ENCODE data around the gene SP9. TPM values are rescaled to one million over a fixed set of nuclear protein-coding genes. Genes with fewer than 3 reads are reported as not detected.

The SP9 gene
- total and polyA plus RNA-seq, 9 of the 15 experiments (the other 6 are each of a cell fraction or from before 2014, with no cell fraction given), result 0.04 to 0.23 (median 0.11) TPM; not detected in 3

DNA sequence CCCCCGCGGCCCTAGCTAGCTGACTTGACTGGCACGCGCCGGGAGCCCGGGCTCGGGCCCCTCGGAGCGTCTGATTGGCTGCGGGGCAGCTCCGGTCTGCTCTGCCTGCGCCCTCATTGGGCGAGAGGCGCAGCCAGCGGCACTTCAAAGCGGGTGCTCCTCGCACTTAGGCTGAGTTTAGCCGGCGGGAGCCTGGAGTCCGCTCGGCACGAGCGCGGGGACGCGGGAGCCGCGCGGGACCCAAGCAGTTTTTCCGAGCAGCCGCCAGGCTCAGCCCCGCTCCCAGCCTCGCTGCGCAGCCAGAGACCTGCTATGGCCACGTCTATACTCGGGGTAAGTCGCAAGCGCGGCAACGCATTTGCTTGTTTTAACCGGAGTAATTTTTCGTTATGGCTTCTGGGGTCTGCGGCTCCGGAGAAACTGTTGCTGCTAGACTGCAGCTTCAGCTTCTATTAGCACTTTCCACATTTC lies at the start of gene SP9 (continued):
- TF ChIP-seq, protein P1, sequence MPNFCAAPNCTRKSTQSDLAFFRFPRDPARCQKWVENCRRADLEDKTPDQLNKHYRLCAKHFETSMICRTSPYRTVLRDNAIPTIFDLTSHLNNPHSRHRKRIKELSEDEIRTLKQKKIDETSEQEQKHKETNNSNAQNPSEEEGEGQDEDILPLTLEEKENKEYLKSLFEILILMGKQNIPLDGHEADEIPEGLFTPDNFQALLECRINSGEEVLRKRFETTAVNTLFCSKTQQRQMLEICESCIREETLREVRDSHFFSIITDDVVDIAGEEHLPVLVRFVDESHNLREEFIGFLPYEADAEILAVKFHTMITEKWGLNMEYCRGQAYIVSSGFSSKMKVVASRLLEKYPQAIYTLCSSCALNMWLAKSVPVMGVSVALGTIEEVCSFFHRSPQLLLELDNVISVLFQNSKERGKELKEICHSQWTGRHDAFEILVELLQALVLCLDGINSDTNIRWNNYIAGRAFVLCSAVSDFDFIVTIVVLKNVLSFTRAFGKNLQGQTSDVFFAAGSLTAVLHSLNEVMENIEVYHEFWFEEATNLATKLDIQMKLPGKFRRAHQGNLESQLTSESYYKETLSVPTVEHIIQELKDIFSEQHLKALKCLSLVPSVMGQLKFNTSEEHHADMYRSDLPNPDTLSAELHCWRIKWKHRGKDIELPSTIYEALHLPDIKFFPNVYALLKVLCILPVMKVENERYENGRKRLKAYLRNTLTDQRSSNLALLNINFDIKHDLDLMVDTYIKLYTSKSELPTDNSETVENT (CRISPR knock-in tag; IDR thresholded peaks at IDR 0.05), result no peak
- TF ChIP-seq, protein P2, sequence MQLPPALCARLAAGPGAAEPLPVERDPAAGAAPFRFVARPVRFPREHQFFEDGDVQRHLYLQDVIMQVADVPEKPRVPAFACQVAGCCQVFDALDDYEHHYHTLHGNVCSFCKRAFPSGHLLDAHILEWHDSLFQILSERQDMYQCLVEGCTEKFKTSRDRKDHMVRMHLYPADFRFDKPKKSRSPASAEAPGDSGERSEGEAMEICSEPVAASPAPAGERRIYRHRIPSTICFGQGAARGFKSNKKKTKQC (CRISPR knock-in tag; IDR thresholded peaks at IDR 0.05), result peak; percentile 96
- TF ChIP-seq, protein P3, sequence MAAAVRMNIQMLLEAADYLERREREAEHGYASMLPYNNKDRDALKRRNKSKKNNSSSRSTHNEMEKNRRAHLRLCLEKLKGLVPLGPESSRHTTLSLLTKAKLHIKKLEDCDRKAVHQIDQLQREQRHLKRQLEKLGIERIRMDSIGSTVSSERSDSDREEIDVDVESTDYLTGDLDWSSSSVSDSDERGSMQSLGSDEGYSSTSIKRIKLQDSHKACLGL (CRISPR knock-in tag; IDR thresholded peaks at IDR 0.05; ENCODE audit: borderline replicate concordance, poor library complexity, severe bottlenecking), result no peak
- TF ChIP-seq MEF2D (tag; conservative IDR thresholded peaks at IDR 0.05; ENCODE audit: low read depth), result no peak
- no peak for TF ChIP-seq SNIP1 (IDR thresholded peaks at IDR 0.05; ENCODE audit: low read depth)
- TF ChIP-seq, protein P4, sequence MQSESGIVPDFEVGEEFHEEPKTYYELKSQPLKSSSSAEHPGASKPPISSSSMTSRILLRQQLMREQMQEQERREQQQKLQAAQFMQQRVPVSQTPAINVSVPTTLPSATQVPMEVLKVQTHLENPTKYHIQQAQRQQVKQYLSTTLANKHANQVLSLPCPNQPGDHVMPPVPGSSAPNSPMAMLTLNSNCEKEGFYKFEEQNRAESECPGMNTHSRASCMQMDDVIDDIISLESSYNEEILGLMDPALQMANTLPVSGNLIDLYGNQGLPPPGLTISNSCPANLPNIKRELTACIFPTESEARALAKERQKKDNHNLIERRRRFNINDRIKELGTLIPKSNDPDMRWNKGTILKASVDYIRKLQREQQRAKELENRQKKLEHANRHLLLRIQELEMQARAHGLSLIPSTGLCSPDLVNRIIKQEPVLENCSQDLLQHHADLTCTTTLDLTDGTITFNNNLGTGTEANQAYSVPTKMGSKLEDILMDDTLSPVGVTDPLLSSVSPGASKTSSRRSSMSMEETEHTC (IDR thresholded peaks at IDR 0.05), result no peak
- TF ChIP-seq MBD2 (IDR thresholded peaks at IDR 0.05; ENCODE audit: borderline replicate concordance, low read depth), result no peak
- TF ChIP-seq, protein P5, sequence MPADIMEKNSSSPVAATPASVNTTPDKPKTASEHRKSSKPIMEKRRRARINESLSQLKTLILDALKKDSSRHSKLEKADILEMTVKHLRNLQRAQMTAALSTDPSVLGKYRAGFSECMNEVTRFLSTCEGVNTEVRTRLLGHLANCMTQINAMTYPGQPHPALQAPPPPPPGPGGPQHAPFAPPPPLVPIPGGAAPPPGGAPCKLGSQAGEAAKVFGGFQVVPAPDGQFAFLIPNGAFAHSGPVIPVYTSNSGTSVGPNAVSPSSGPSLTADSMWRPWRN (IDR thresholded peaks at IDR 0.05; ENCODE audit: low read depth), result peak; percentile 31; the same call in 1 of the 2 replicates
- no peak for TF ChIP-seq NFE2 (IDR thresholded peaks at IDR 0.05; ENCODE audit: low read depth)
- TF ChIP-seq, protein P6, sequence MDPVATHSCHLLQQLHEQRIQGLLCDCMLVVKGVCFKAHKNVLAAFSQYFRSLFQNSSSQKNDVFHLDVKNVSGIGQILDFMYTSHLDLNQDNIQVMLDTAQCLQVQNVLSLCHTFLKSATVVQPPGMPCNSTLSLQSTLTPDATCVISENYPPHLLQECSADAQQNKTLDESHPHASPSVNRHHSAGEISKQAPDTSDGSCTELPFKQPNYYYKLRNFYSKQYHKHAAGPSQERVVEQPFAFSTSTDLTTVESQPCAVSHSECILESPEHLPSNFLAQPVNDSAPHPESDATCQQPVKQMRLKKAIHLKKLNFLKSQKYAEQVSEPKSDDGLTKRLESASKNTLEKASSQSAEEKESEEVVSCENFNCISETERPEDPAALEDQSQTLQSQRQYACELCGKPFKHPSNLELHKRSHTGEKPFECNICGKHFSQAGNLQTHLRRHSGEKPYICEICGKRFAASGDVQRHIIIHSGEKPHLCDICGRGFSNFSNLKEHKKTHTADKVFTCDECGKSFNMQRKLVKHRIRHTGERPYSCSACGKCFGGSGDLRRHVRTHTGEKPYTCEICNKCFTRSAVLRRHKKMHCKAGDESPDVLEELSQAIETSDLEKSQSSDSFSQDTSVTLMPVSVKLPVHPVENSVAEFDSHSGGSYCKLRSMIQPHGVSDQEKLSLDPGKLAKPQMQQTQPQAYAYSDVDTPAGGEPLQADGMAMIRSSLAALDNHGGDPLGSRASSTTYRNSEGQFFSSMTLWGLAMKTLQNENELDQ (CRISPR knock-in tag; IDR thresholded peaks at IDR 0.05; ENCODE audit: borderline replicate concordance), result peak; percentile 92; the same call in 1 of the 2 replicates
- TF ChIP-seq ZNF124 (CRISPR knock-in tag; IDR thresholded peaks at IDR 0.05), result peak; percentile 87; the same call in 1 of the 2 replicates
- TF ChIP-seq ZFP36 (IDR thresholded peaks at IDR 0.05; ENCODE audit: low read depth, low read length, partially characterized antibody), result peak; percentile 26
- peak; percentile 97; the same call in 1 of the 2 replicates for TF ChIP-seq NR3C1 (CRISPR knock-in tag; IDR thresholded peaks at IDR 0.05)
- no peak for TF ChIP-seq JUND (IDR thresholded peaks at IDR 0.05; ENCODE audit: borderline replicate concordance, low read depth, low read length)
- TF ChIP-seq JUND (tag; IDR thresholded peaks at IDR 0.05; ENCODE audit: borderline replicate concordance, low read depth, low read length), result no peak
